Dermis microvascular lymphatic vessel endothelial cell (primary cell): ENCODE measurements around the gene RPL13. TPM values are rescaled to one million over a fixed set of nuclear protein-coding genes. Genes with fewer than 3 reads are reported as not detected.

Experiments
- DNase-seq, 2 donors: peaks; one replicate each; pipeline versions ENCODE4 v3.0.0 to v3.0.0-alpha.2; 2010; ENCODE audit warnings: low read depth in 2 of 2
- total RNA-seq: library from RNA; depleted of rRNA; stranded (reverse); fragments of >200 nt; gene quantifications from 2 replicates; pipeline ENCODE4 v1.2.1, GENCODE V29; 2014

RPL13 gene
- total RNA-seq, 1 donor from 2014 or later: 2,608 TPM

DNA sequence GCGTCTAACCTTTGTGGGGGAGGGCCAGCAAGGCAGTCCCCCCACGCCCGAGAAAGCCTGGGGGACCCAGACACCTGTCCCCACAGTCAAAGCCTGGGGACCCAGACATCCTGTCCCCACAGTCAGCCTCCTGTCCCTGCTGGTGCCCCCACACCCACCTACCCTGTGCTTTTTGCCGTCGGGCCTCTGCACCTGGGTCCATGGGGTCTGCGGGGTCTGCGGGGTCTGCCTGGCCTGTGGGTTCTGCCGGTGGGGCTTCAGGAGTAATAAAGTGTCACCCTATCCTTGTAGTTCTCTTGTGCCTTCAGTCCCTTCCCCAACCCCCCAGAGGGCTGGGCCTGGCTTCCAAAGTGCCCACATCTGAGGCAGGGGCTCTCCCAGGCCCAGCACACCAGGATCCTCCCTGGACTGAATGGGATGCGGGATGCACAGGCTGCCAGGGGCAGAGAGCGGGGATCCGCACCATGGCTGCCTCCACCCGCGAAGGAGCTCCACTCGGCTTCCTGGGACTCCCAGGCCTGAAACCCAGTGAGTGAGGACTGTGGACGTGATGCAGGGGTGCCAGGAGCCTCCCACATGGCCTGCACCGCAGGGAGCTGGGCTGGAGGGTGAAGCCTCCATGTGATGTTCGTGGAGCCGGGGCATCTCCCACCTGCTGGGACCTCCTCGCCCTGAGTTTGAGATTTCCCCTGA lies 36.6 kb downstream of the RPL13 start:
- DNase-seq: no peak

DNA sequence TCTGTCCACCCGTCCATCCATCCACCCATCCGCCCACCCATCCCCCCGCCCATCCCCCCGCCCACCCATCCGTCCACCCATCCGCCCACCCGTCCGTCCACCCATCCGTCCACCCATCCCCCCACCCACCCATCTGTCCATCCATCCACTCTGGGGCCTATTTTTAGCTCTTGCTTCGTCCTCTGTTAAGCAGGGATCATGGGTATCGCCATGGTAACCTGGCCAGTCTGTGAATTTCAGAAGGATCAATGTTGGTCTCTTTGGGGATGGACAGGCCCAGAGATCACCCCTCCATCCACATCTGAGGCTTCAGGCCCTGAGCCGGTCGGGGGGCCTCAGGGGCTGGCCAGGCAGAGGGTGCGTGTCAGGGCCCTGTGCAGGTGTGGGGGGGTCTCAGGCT lies 37.7 kb downstream of the RPL13 start:
- no peak for DNase-seq

DNA sequence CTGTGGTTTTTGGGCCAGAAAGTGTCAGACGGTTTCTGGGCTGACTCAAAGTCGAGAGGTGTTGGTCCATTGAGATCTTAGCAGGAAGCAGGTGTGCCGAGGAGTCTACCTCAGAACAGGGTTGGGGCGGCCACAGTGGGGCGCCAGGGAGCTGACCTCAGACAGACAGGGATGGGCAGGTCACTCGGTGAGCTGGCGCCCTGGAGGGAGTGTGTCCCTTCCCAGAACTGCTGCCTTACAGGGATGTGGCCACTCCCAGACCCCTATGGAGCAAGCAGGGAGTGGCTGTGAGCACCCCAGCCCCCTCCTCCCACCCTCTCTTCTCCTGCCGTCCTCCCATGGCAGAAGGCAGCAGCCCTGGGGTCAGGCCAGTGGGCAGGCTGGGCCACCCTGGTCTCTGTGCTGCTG lies 39.0 kb downstream of the RPL13 start:
- DNase-seq: no peak

DNA sequence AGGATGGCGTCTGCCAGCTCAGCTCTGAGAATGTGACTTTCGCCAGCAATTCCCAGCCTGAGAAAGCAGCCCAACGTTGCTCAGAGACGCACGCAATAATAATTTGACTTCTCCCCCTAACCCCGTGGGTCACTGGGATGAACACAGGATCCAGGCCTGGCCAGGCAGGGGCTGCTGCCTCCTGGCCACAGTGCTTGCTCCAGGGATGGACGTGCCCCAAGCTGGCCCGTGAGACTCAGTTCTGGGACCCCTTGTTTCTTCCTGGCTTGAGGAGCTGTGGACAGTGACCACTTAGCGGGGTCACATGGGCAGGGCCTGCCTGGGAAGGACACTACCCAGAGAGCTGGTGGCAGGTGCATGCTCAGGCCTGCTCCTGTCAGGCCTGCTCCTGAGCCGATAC lies 39.4 kb downstream of the RPL13 start:
- DNase-seq: no peak

DNA sequence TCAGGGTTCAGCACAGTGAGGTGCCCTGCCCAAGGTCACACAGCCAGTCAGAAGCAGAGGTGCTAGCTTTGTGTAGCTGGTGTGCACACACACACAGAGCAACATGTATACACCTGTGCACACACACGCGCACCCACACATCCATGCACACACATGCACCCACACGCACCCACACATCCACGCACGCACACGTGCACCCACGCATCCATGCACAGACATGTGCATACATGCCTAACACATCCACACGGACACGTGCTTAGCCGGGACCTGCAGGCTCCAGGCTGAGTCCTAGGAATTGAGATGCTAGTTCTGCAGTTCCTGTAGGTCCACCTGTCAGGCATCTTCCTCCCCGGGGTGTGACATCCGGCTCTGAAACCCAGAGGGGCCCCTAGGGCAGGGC lies 39.9 kb downstream of the RPL13 start:
- DNase-seq: no peak

DNA sequence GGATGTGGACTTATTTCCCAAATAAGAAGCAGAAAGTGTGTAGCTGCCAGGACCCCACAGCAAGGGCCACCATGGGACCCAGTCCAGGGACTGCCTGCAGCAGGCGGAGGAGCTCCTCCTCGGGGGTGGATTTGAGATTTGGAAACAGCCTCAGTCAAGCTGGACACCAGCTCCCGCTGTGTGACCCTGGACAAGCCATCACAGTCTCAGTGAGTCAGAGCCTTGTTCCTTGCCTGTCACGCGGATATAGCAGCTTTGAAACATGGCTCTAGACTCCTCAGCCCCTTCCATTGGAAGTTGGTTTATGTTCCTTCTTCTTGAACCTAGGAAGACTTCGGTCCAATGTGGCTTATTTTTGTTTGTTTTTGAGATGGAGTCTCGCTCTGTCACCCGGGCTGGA lies 40.5 kb downstream of the RPL13 start:
- DNase-seq: no peak

DNA sequence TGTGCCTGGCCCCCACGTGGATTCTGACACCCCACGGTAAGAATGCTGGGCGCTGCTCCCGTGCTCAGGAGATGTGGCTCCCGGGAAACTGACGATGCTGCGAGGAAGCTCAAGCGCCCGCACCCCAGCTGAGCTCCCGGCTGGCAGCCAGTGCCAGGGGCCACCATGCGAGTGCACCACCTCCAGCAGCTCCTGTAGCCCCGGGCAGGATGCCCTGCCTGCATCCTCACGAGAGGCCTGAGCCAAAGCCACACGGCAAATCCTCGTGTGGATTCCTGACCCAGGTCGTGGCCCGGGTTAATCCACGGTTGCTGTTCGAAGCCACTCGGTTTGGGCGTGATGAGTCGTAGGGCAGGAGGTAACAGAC lies 41.4 kb downstream of the RPL13 start:
- DNase-seq: no peak

DNA sequence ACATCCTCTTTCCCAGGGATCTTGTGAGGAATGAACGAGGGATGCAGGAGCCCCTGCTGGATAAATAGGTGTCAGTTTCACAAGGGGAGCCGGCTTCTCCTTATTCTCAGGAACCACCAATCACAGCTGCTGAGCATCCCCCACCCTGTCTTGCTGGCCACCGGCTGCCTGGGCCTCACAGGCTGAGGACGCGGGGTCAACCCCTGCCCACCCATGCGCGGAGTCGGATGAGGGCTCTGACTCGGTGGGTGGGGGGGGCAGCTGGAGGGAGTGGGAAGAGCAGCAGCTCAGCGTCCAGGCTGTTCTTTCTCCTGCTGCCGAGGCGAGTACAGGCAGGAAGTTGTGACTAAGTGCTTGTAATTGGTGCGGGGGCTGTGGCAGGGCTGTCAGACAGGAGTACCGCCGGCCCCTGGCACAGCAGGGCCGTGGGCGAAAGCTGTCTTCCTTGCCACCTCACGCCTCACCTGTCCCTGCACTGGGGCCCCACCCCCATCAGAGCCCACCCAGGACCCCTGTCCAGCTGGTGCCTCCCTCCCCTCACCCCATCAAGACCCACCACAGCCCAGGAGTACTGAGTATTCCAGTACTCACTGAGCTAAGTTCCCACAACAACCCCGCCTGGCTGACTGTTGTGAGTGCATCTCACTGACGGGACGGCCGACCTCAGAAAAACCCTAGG lies 41.9 kb downstream of the RPL13 start:
- DNase-seq: peak; percentile 28 to 87

DNA sequence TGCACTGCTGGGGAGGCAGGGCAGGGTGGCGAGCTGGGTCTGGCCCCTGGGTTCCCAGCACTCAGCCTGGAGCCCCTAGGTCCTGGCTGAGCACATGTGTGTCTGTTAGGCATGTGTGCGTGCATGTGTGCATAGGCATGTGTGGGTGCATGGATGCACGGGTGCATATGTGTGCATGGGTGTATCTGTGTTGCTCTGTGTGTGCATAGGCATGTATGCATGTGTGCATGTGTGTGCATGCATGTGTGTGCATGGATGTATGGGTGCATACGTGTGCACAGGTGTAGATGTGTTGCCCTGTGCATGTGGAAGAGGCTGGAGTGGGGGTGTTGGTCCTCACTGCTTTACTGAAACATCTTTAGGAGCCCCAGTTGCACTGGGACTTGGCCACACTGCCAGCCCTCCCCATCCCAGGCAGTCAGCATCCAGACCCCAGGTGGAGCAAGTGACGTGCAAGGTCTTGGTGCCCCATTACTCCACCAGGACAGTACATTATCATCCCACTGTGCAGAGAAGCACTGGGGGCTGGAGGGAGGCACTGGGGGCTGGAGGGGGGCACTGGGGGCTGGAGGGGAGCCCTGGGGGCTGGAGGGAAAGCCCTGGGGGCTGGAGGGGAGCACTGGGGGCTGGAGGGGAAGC lies 42.6 kb downstream of the RPL13 start:
- no peak for DNase-seq

DNA sequence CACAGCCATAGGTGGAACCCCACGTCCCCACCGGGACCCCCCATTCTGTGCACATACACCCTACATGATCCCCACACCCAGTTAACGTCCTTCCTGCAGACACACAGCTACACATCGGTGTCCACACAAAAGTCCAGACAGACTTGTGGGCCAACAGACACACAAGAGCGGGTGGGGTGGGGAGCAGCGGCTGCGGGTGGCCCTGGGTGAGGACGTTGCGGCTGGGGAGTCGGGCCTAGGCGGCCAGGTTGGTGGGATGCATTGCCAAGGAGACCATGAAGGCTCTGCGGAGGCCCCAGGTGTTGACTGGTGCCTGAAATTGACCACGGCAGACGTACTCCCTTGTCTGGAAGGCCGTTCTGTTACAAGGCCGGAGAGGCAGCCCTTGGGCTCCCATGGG lies 44.3 kb downstream of the RPL13 start:
- no peak for DNase-seq

DNA sequence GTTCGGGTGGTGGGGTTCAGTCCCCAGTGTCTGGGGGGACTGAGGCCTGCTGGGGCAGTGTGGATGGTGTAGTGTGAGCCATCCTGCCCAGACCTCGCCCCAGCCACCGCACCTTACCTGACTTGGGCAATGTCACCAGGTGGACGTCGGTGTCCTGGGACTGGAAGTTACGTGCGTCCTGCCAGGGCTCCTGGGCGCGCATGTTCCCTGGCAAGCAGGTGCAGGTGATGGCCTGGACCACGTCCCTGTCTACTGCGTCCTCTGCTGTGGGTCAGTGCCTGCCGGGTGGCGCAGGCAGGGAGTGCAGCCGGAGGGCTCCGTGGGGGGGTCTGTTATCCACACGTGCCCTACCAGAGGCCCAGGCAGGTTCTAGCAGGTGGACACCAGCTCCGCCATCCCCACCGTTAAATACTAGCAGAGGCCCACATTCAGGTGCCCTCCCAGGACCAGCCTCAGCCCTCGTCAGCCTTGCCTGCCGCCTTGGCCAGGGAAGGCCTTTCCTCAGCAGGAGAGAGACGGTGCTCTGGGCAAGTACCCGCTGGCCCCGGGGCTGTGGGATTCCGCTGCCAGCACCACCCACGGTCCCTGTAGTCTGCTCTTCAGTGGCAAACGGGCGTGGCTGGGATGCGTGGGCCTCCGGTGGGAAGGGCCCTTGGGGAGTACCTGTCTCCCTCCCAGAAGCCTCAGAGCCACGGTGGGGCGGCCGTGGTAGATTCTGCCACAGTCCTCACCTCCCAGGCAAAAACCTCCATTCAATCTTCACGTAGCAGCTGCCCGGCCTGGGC lies 44.9 kb downstream of the RPL13 start:
- DNase-seq: no peak

DNA sequence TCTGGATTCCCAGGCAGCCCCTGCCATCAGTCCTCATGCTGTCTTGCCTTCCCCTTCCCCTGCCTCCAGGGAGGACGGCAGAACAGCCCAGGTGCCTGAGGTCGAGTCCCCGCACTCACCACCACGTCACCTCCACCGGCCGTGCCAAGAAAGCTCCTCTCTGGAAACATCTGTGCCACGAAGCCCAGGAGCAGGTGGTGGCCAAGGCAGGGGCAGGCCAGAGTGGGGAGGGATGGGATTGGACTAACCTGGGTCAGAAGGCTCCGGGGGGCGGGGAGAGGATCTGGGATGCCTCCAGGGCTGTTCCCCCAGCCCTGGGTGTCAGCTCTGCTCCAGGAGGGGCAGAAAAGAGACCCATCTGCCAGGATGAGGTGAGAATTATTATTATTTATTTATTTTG lies 45.5 kb downstream of the RPL13 start:
- no peak for DNase-seq

DNA sequence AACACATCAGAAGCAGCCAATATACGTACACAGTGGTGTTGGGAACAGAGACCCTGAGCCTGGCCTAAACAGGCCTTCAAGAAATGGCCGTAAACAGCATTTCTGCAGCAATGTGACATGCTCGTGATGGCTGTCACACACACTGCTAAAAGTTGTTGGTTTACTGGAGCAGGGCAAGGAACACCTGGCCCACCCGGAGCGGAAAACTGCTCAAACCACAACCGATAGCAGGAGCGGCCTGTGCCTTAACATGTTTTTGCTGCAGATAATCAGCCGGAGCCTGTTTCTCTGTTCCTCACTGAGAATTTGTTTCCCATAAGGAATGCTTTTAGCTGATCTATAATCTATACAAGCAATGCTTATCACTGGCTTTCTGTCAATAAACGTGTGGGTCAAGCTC lies 47.0 kb downstream of the RPL13 start:
- DNase-seq: no peak

DNA sequence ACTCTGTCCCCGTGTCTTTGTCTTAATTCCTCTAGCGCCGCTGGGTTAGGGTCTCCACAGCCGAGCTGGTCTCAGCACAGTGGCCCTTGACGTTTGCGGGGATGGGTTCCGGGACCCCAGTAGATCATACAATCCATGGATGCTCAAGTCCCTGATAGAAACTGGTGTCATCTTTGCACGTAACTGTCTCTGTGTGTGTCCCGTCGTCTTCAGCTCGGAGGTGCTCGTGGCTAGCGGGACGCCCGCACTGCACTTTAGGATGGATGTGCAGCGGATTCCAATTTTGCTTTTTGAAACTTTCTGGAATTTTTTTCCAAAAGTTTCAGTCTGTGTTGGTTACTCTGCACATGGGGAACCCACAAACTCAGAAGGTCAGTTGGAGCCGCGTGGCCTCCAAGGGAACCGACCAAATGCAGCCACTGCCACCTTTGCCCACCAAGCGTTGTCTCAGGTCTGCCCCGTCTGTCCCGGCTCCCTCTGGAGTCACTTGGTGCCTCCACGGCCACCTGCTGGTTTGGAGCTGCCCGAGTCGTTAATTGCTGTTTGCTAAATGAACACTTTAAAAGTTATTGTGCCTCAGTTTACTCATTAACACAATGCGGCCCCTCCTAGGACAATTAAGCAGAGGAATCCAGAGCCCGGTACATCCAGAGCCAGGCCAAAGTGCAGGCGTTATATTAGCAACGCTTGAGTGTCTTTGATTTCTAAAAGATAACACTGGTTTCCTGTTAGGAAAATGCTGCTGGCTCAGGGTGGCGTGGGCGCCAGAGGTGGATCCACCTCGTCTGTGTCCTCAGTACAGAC lies 47.7 kb downstream of the RPL13 start:
- no peak for DNase-seq

DNA sequence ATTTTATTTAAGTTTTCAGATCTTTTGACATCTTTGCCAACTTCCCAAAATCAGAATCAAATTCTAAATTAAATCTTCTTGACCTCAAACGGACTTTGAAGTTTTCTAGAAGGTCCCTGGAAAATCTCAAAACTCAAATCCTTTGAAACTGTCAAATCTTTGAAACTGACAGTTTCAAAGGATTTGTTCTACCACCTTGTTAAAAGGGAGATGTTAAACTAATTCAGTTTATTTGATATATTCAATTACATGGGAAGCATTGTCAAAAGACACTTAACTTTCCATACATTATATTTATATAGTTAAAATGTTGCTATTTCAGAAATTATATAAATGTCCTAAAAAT lies 49.6 kb downstream of the RPL13 start:
- DNase-seq: no peak

DNA sequence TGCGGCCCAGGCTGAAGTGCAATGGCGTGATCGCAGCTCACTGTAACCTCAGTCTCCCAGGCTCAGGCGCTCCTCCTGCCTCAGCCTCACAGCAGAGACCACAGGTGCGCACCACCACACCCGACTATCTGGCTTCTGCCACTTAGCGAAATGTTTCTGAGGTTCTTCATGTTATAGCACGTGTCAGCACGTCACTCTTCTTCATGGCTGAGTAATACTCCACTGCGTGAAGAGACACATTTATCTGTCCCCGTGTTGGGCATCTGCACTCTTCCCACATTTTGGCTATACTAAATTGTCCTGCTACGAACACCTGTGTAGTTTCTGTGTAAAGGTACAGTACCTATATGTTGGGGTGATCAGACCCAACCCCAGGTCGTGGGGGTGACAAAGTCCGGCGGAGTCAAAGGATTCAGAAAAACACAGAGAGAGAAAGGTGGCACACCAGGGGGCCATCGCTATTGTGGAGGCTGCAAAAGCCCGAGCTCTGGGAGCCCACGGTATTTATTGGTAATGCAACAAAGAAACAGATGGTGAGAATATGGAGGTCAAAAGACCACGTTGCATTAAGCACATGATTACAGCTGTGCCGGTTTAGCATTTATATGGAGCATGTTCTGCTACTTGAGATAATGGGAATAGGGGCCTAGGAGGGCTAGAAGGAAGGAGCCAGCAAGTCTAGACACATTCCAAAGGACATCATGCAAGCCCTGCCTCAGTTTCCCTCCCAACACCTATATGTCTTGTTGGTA lies 52.1 kb downstream of the RPL13 start:
- no peak for DNase-seq

DNA sequence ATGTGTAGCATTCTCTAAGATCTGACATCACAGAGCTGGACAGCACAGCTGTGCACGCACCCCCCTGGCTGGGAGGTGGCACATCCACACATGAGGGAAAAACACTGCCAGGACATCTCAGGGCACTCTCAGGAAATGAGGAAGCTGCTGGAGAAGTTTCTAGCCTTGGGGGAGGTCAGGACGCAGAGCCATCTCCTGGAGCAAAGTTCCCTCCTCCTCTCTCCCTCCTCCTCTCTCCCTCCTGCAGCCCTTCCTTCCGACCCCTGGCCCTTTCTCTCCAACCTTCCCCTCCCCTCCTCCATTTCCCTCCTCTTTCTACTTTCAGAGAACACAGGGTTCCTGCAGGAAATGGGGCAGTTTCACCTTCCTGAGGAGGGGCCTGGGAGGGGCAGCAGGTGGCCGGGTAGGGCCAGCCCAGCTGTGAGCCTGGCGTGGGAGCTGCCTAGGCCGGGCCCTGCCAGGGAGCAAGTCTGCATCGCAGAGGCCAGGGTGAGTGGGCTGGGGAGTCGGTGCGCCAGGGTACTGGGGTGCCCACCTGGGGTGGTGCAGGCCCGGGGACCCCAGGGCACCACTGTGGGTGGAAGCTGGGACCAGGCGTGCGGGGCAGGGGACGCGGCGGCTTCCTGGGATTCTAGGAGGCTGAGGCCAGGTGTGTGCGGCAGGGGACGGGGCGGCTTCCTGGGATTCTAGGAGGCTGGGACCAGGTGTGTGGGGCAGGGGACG lies 52.9 kb downstream of the RPL13 start, which contains the start of gene DPEP1:
DPEP1 (plus strand) TSS at position 412 of the 723 bp plus-strand sequence. CDS start 16,769 bp downstream, outside the sequence.
- DNase-seq: no peak

DNA sequence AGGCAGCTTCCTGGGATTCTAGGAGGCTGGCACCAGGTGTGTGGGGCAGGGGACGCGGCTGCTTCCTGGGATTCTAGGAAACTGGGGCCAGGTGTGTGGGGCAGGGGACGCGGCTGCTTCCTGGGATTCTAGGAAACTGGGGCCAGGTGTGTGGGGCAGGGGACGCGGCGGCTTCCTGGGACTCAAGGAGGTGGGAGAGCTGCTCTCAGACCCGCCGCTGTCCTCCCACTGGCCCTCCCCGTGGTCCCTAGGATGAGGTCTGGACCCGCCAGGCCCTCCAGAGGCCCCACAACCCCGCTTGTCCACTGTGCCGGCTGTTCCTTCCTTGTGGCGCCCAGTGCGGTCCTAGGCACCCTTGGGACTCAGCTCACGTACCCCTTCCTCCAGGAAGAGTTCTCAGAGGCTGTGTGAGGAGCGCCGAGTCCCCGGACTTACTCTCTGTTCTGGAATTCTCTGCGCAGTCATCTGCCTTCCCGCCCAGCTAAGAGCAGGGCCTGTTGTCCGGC lies 53.5 kb downstream of the RPL13 start:
- no peak for DNase-seq
